IPS-15b (cell line): ENCODE measurements around the gene ST6GALNAC4.
"Not testable (repeated sequence)": the region's sequence is repeated elsewhere in the genome, so short reads cannot be mapped to it uniquely, and the experiment has no call there.

Experiments
- H3K27me3 ChIP-seq: one replicate; pipeline ENCODE4 v1.6.1; 2013; ENCODE audit warnings: low read length; ENCODE audit not compliant: control insufficient read depth, insufficient read depth
- H3K36me3 ChIP-seq: one replicate; pipeline ENCODE4 v1.6.1; 2013; ENCODE audit warnings: low read length; ENCODE audit not compliant: control insufficient read depth, insufficient read depth
- H3K4me1 ChIP-seq: one replicate; pipeline ENCODE4 v1.6.1; 2013; ENCODE audit warnings: mild to moderate bottlenecking, low read length; ENCODE audit not compliant: control insufficient read depth, insufficient read depth
- H3K4me3 ChIP-seq: one replicate; pipeline ENCODE4 v1.5.1; 2013; ENCODE audit warnings: low read depth, low read length
- H3K9ac ChIP-seq: one replicate; pipeline ENCODE4 v1.6.1; 2013; ENCODE audit warnings: low read depth, mild to moderate bottlenecking, low read length
- H3K9me3 ChIP-seq: one replicate; pipeline ENCODE4 v1.6.1; 2013; ENCODE audit warnings: mild to moderate bottlenecking, low read length; ENCODE audit not compliant: control insufficient read depth, insufficient read depth

The ST6GALNAC4 gene

DNA sequence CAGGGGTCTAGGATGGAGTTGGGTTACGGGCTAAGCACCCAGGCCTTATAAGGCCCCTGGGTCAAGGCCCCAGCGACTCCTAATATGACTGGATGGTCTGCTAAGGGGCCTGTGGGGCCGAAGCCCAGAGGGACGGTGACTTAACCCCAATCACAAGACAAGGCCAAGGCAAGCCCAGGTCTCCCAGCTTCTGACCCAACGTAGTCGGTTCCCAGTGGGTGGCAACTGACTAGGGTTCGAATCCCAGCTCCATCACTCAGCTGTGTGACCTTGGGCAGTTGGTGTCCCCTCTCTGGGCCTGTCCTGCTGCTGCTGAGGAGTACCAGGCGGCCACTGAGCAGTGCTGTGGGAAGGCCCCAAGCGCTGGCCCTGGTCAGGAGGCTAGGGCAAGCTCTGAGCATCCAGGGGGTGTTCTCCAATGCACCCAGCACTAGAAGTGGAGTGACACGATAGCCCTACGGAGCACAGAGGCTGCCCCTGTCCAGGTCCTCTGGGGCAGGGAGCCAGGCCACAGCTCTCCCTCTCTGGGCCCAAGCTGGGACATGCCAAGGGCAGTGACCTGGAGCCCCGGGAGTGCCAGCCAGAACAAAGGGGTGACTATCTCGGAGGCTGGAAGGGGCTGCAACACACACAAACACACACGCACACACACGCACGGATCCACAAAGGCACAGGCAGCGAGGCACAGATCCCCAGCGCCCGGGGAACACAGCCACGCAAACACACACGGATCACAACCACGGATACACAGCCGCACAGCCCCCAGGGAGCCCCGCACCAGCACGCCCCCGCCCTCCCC, 39.9 kb downstream of the ST6GALNAC4 start:
- peaks cover 3% of the 10 kb centered on the region for H3K27me3 ChIP-seq
- H3K4me3 ChIP-seq, result peak overlapping the region; percentile 79
- no peaks in the 10 kb centered on the region for H3K4me1 ChIP-seq
- H3K36me3 ChIP-seq, result no peaks in the 10 kb centered on the region
- H3K9me3 ChIP-seq, result no peaks in the 10 kb centered on the region
- no peak overlapping the region for H3K9ac ChIP-seq

DNA sequence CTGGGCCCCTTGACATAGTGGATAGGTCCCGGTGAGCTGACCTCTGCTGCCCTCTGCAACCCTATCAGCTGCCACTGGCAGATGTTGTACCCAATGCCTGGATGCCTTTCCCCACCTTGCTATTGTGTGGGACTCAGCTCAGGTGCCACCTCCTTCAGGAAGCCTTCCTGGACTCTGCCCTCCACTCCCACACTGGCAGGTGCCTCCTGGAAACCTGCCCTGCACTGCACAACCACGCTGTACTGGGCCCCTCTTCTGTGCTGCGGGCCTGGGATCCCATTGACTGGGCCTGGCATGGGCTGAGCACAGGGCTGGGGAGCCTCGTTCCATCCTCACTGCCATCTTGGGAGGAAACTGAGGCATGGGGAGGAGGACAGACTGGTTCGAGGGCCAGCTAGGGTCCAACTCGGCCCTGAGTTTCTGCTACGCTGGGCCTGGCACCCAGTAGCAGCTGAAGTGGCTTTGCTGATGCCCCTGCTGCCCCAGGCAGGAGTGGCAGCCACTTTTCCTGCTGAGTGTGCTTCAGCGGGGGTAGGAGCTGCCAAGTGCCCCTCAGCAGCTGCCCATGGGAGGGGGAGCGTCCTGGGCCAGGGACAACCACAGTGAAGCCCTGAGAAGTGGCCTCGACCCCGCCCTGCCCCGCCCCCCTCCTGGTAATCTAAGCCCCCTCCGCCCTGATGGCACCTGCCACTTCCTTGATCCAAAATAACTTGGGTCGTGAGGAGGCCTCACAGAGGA, 40.6 kb downstream of the ST6GALNAC4 start:
- no peaks in the 10 kb centered on the region for H3K4me1 ChIP-seq
- H3K9ac ChIP-seq, result no peak overlapping the region
- H3K9me3 ChIP-seq, result no peaks in the 10 kb centered on the region
- peaks cover 3% of the 10 kb centered on the region for H3K27me3 ChIP-seq
- no peaks in the 10 kb centered on the region for H3K36me3 ChIP-seq
- H3K4me3 ChIP-seq, result no peak overlapping the region

DNA sequence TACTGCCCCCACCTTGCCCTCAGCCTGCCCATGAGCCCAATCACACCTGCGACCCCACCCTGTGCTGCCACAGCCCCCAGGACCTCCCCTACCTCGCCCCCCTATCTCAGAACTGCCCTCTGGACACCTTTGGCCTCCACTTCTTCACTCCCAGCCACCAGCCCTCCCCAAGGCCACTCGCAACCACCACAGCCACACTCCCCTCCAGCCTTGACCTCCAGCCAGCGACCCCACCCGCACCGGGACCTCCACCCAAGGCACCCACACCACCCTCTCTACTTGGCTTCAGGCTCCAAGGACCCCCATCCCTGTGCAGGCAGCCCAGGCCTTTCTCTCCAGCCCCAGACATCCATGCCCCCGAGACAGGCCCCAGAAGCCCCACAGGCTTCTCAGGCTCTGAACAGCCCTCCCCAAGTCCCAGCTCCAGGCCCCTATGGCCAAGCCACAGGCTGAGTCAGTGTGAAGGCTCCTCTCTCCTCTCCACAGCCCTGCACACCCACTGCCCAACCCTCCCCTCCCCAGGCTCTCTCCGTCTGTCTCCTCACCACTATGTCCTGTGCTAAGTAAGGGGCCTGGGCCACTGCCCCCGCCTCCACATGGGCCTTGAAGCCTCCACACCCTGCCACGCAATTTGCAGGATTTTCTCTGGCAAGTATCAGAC, 41.4 kb downstream of the ST6GALNAC4 start:
- Histone ChIP-seq H3K9ac (no peak overlapping the region), H3K4me1 (no peaks in the 10 kb centered on the region), H3K36me3 (no peaks in the 10 kb centered on the region), H3K4me3 (no peak overlapping the region), H3K9me3 (no peaks in the 10 kb centered on the region), H3K27me3 (peaks cover 3% of the 10 kb centered on the region)

DNA sequence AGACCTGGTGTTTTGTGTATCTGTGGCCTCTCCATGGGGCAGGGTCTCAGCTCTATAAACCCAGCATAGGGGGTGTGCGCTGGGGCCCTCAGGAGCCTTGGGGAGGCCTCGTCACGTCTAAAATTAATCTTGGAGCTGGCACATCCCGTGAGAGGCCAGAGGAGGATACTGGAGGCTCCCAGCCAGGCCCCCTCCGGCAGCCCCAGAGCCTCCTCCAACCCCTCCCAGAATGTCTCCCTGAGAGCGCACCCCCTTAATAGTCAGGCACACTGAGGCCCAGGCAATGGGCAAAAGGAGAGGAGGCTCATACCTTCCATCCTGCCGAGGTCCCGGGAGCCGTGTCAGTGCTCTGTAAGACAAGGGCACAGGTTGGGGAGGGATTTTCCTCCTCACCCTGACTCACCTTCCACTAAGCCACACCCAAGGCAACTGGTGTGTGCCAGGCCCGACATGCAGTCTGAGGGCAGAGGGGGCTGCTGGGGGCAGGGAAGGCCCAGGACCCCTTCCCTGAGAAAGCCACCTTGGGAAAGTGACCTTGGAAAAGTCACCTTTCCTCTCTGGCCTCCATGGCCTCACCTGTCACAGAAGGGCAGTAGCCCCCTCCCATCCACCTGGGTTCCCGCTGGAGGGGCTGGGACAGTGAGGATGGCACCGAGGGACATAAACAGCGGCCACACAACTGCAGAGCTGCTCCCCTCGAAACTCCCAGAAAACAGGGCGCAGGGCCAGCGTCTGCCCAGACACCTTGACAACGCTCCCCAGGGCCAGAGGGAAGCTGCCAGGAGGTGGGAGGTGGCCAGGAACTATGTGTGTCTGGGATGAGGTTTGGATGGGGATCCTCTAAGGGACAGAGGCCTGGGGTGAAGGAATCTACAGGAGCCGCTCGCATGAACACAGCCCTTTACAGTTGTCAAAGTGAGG, 42.3 kb downstream of the ST6GALNAC4 start:
- H3K36me3 ChIP-seq, result no peaks in the 10 kb centered on the region
- H3K4me1 ChIP-seq, result no peaks in the 10 kb centered on the region
- H3K27me3 ChIP-seq, result peaks cover 3% of the 10 kb centered on the region
- no peaks in the 10 kb centered on the region for H3K9me3 ChIP-seq
- H3K4me3 ChIP-seq, result no peak overlapping the region
- H3K9ac ChIP-seq, result no peak overlapping the region

DNA sequence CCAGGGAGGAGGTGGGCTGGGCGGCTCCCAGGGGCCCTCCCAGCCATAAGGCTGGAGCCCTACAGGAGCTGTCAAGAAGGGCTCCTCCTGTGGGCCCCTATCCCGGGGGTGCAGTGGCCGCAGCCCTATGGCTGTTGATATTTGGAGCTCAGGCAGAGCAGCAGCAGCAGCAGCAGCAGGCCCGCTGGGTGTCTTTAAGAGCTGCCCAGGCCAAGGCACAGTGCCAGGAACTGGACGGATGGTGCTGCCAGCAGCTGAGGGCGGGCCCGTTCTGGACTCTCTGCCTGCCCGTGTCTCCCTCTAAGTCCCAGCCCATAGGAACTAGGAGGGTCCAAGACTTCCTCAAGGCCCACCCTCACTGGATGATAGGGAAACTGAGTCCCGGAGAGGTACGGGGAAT, 43.0 kb downstream of the ST6GALNAC4 start:
- H3K9me3 ChIP-seq, result no peaks in the 10 kb centered on the region
- no peaks in the 10 kb centered on the region for H3K36me3 ChIP-seq
- H3K9ac ChIP-seq, result no peak overlapping the region
- no peaks in the 10 kb centered on the region for H3K4me1 ChIP-seq
- H3K4me3 ChIP-seq, result no peak overlapping the region
- peaks cover 3% of the 10 kb centered on the region for H3K27me3 ChIP-seq

DNA sequence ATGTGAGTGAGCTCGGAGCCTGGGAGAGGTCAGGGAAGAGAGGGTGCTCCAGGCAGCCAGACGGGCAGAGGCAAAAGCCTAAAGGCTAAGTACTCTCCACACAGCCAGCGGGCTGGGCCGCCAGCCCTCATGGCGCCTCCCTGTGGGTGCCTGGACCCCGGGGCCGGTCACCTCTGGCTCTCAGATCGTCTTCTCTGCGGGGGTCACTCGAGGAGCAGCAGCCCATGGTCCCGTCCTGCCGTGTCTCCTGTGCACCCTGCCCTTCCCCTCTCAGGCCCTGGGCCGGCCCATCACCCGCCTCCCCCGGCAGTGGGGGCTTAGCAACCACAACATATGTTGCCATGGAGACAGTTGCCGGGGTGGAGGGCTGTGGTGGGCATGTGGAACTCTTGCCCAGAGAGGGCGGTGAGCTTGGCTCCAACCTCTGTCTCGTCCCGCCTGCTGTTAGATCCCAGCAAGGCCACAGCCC, 43.6 kb downstream of the ST6GALNAC4 start:
- Histone ChIP-seq H3K4me1 (no peaks in the 10 kb centered on the region), H3K9me3 (no peaks in the 10 kb centered on the region), H3K4me3 (no peak overlapping the region), H3K36me3 (no peaks in the 10 kb centered on the region), H3K27me3 (peaks cover 1% of the 10 kb centered on the region), H3K9ac (no peak overlapping the region)

DNA sequence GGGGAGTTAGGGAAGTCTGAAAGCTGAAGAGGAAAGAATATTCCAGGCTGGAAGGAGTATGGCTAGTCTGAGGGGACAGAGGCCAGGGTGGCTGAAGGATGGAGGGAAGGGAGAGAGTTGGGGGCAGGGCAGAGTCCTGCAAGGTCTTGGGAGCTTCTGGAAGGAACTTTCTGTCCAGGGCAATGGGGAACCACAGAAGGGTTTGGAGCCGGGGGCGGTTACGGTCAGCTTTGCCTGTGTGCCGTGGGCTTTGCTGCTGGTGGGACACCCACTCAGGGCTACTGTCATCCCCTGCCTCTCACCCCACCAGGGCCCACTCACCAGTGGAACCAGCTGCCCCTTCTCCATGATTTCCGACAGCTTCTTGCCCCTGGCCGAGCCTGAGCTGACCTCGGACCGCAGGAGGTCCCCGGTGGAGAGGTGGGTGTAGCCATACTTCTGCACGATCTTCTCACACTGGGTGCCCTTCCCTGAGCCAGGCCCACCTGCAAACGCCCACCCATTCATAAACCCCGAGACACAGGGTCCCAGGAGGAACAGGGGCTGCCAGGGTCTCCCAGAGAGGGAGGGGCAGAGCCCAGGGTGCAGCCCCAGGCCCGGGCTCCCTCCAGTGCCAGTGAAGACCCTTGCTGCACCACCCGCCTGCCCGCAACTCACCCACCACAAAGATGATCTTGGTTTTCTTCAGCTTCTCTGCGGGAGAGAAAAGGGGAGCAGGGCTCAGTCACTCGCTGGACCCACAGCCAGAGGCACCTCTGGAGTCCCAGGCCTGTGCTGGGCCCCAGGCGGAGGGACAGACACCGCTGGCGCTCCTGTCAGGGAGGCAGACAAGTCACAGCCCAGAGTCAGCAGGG, 44.2 kb downstream of the ST6GALNAC4 start:
- Histone ChIP-seq H3K9ac (peak overlapping the region; percentile 37), H3K9me3 (no peaks in the 10 kb centered on the region), H3K4me1 (no peaks in the 10 kb centered on the region), H3K36me3 (no peaks in the 10 kb centered on the region), H3K27me3 (no peaks in the 10 kb centered on the region), H3K4me3 (no peak overlapping the region)

DNA sequence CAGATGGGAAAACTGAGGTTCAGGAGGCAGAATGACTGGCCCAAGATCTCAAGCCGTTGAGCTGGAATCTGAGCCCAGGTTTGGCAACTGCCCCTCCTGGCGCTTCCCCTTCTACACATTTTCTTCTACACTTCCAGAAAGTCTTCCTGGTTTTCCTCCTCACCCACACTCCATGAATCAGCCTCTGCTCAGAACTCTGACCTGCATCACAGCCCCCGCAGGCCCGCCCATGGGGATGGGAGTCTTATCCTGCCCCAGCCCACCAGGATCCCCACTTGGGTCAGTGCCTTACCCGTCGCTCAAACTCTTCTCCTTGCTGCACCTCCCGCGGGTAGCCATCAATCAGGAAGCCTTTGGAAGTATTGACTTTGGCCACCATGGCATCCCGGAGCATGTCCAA, 45.3 kb downstream of the ST6GALNAC4 start:
- Histone ChIP-seq H3K27me3 (no peaks in the 10 kb centered on the region), H3K36me3 (no peaks in the 10 kb centered on the region), H3K9me3 (no peaks in the 10 kb centered on the region), H3K9ac (no peak overlapping the region), H3K4me3 (no peak overlapping the region), H3K4me1 (no peaks in the 10 kb centered on the region)

DNA sequence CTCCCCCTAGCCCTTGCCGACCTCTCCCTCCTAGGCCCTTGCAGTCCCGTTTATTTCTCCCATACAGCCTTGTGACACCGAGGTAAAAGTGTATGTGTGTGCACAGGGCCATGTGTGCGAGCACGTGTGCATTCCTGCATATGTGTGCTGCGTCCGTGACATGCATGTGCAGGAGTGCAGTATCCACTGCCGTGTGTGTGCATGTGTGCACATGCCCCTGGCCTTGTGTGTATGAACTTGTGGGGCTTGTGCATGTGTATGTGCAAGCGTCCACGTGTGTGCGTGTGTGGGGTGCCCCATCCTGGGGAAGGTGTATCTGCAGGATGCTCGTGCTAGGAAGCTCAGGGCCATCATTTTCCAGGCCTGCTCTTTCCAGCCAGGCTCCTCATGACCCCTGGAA, 46.0 kb downstream of the ST6GALNAC4 start:
- no peak overlapping the region for H3K9ac ChIP-seq
- no peaks in the 10 kb centered on the region for H3K4me1 ChIP-seq

DNA sequence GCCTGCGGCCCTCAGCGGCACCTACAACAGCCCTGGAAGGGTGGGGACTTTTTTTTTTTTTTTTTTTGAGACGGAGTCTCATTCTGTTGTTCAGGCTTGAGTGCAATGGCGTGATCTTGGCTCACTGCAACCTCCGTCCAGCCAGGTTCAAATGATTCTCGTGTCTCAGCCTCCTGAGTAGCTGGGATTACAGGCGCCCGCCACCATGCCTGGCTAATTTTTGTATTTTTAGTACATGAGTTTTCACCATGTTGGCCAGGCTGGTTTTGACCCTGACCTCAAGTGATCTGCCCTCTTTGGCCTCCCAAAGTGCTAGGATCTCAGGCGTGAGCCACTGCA, 46.7 kb downstream of the ST6GALNAC4 start:
- not testable (repeated sequence) for H3K4me1 ChIP-seq, H3K9me3 ChIP-seq, H3K36me3 ChIP-seq, H3K9ac ChIP-seq, H3K27me3 ChIP-seq, H3K4me3 ChIP-seq

More for the DNA sequence above, 46.0 kb downstream of the ST6GALNAC4 start:
- H3K4me3 ChIP-seq, result no peak overlapping the region
- no peaks in the 10 kb centered on the region for H3K27me3 ChIP-seq
- no peaks in the 10 kb centered on the region for H3K9me3 ChIP-seq
- H3K36me3 ChIP-seq, result no peaks in the 10 kb centered on the region
